PC-3 (cell line): ENCODE results near the gene WDFY3. TPM values are rescaled to one million over a fixed set of nuclear protein-coding genes. Genes with fewer than 3 reads are reported as not detected.

Experiments
- ATAC-seq: fragments of 200-7000 bp; cut with Tn5 transposase; 2 replicates; pipeline ENCODE4 v1.9.1; 2020; ENCODE audit warnings: mild to moderate bottlenecking, moderate library complexity
- BruUV-seq: library from RNA; stranded (reverse); fragments of 400-500 nt; replicated peaks from 2 replicates; lab custom pipeline; 2021; lab: Mats Ljungman, UMichigan
- CTCF ChIA-PET: fragments of 300-600 bp; sonication (Branson Sonifier 250); formaldehyde crosslinking; loops from one replicate; lab custom pipeline; 2022; ENCODE audit warnings: antibody characterized with exemption; lab: Charles Lee
- POLR2A ChIA-PET: fragments of 300-600 bp; sonication (Branson Sonifier 250); formaldehyde crosslinking; loops from one replicate; lab custom pipeline; 2022; ENCODE audit warnings: antibody characterized with exemption; ENCODE audit not compliant: unreplicated experiment; lab: Charles Lee
- DNase-seq: peaks from one replicate; pipeline ENCODE4 v3.0.0-alpha.2; 2015
- H2AFZ ChIP-seq: fragments of 300-600 bp; sonication (generic); 2 replicates; pipeline ENCODE4 v1.6.0; 2016; ENCODE audit warnings: antibody characterized with exemption, low read length
- H3F3A ChIP-seq: fragments of 300-600 bp; sonication (generic); one replicate; pipeline ENCODE4 v1.6.0; 2017; ENCODE audit warnings: antibody characterized with exemption, low read length, control low read depth, mild to moderate bottlenecking; ENCODE audit not compliant: unreplicated experiment
- H3K27ac ChIP-seq: fragments of 300-600 bp; sonication (generic); 2 replicates; pipeline ENCODE4 v1.5.1; 2016; ENCODE audit warnings: mild to moderate bottlenecking, low read length
- H3K27me3 ChIP-seq: fragments of 300-600 bp; sonication (generic); 2 replicates; pipeline ENCODE4 v1.6.1; 2016; ENCODE audit warnings: low read length, mixed read lengths
- H3K36me3 ChIP-seq: fragments of 300-600 bp; sonication (generic); 2 replicates; pipeline ENCODE4 v1.6.1; 2016; ENCODE audit warnings: low read depth, mixed run types, low read length, mixed read lengths
- H3K4me1 ChIP-seq: fragments of 300-600 bp; sonication (generic); 2 replicates; pipeline ENCODE4 v1.5.1; 2016; ENCODE audit warnings: low read length; ENCODE audit not compliant: insufficient read depth
- H3K4me2 ChIP-seq: fragments of 300-600 bp; sonication (generic); 2 replicates; pipeline ENCODE4 v1.6.0; 2016; ENCODE audit warnings: low read length
- H3K4me3 ChIP-seq: fragments of 300-600 bp; sonication (generic); 2 replicates; pipeline ENCODE4 v1.5.1; 2016; ENCODE audit warnings: mild to moderate bottlenecking, low read length, mixed read lengths
- H3K79me2 ChIP-seq: fragments of 300-600 bp; sonication (generic); 2 replicates; pipeline ENCODE4 v1.6.1; 2017; ENCODE audit warnings: low read length, mixed read lengths
- H3K9ac ChIP-seq: fragments of 300-600 bp; sonication (generic); 2 replicates; pipeline ENCODE4 v1.6.0; 2016; ENCODE audit warnings: mild to moderate bottlenecking, low read length
- H3K9me2 ChIP-seq: fragments of 300-600 bp; sonication (generic); replicated peaks from 2 replicates; pipeline ENCODE4 v1.6.1; 2016; ENCODE audit warnings: mixed run types, low read length, mixed read lengths
- H3K9me3 ChIP-seq: fragments of 300-600 bp; sonication (generic); 2 replicates; pipeline ENCODE4 v1.6.1; 2016; ENCODE audit warnings: low read length, mixed read lengths
- H4K20me1 ChIP-seq: fragments of 300-600 bp; sonication (generic); 2 replicates; pipeline ENCODE4 v1.6.1; 2016; ENCODE audit warnings: low read length, mixed read lengths
- EZH2 ChIP-seq: fragments of 300-600 bp; sonication (generic); IDR thresholded peaks from one replicate; pipeline ENCODE4 v1.6.1; 2017; ENCODE audit warnings: antibody characterized with exemption, mild to moderate bottlenecking, low read length; ENCODE audit not compliant: unreplicated experiment
- EZH2phosphoT487 ChIP-seq: fragments of 300-600 bp; sonication (generic); IDR thresholded peaks from 2 replicates; pipeline ENCODE4 v1.6.1; 2018; ENCODE audit warnings: mild to moderate bottlenecking, antibody characterized with exemption, low read length, borderline replicate concordance
- intact Hi-C: fragments of 100-400 bp; cut with micrococcal nuclease; formaldehyde crosslinking; loops from 2 replicates; pipeline ENCODE4 v1.9.0; 2023
- total RNA-seq: library from RNA; depleted of rRNA; stranded (reverse); fragments of >200 nt; gene quantifications from 2 replicates; pipeline ENCODE4 v1.2.3, GENCODE V29; 2014
- TF ChIP-seq, protein P1 (sequence below): fragments of 300-600 bp; sonication (generic); conservative IDR thresholded peaks from 2 replicates; pipeline ENCODE4 v1.5.1; 2017; ENCODE audit warnings: antibody characterized with exemption, low read depth, mild to moderate bottlenecking, low read length

The WDFY3 gene
- total RNA-seq, 1 experiment from 2014 or later, result 23.1 TPM

- H2AFZ ChIP-seq, result no peak overlapping the region
- H3K27ac ChIP-seq, result no peak overlapping the region
- no peaks in the 10 kb centered on the region for H4K20me1 ChIP-seq
- no peaks in the 10 kb centered on the region for H3F3A ChIP-seq
- H3K4me3 ChIP-seq, result no peak overlapping the region
- no peaks in the 10 kb centered on the region for H3K79me2 ChIP-seq
- ATAC-seq, result no peak
- H3K9me3 ChIP-seq, result no peaks in the 10 kb centered on the region
- TF ChIP-seq EZH2phosphoT487 (no peak), EZH2 (no peak)
- TF ChIP-seq, protein P1, sequence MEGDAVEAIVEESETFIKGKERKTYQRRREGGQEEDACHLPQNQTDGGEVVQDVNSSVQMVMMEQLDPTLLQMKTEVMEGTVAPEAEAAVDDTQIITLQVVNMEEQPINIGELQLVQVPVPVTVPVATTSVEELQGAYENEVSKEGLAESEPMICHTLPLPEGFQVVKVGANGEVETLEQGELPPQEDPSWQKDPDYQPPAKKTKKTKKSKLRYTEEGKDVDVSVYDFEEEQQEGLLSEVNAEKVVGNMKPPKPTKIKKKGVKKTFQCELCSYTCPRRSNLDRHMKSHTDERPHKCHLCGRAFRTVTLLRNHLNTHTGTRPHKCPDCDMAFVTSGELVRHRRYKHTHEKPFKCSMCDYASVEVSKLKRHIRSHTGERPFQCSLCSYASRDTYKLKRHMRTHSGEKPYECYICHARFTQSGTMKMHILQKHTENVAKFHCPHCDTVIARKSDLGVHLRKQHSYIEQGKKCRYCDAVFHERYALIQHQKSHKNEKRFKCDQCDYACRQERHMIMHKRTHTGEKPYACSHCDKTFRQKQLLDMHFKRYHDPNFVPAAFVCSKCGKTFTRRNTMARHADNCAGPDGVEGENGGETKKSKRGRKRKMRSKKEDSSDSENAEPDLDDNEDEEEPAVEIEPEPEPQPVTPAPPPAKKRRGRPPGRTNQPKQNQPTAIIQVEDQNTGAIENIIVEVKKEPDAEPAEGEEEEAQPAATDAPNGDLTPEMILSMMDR, result no peak
- intact Hi-C loops, result no loop called here
- DNase-seq, result no peak
- ChIA-PET CTCF (no interaction called here), POLR2A (no interaction called here)
- H3K4me1 ChIP-seq, result no peaks in the 10 kb centered on the region
- no TSS peak for BruUV-seq
- H3K27me3 ChIP-seq, result no peaks in the 10 kb centered on the region
- H3K4me2 ChIP-seq, result no peak overlapping the region
- H3K36me3 ChIP-seq, result peaks cover 10% of the 10 kb centered on the region
- no peaks in the 10 kb centered on the region for H3K9me2 ChIP-seq
- H3K9ac ChIP-seq, result no peak overlapping the region
Measured at GRCh38 chr4:84734037-84734436, 232.5 kb downstream of the WDFY3 start.

GRCh38 chr4:84733343-84734033 lies 233.0 kb downstream of the WDFY3 start:
- ChIA-PET POLR2A (no interaction called here), CTCF (no interaction called here)
- H3K9me3 ChIP-seq, result no peaks in the 10 kb centered on the region
- no peak for ATAC-seq
- H3K27ac ChIP-seq, result no peak overlapping the region
- no peaks in the 10 kb centered on the region for H3K9me2 ChIP-seq
- no peaks in the 10 kb centered on the region for H3K4me1 ChIP-seq
- H3K79me2 ChIP-seq, result no peaks in the 10 kb centered on the region
- peaks cover 10% of the 10 kb centered on the region; the same call in 1 of the 2 replicates for H3K36me3 ChIP-seq
- H3K9ac ChIP-seq, result no peak overlapping the region
- no peak overlapping the region for H3K4me3 ChIP-seq
- no peaks in the 10 kb centered on the region for H3K27me3 ChIP-seq
- DNase-seq, result no peak
- intact Hi-C loops, result no loop called here
- no peaks in the 10 kb centered on the region for H3F3A ChIP-seq
- no peak overlapping the region for H3K4me2 ChIP-seq
- BruUV-seq, result no TSS peak
- H2AFZ ChIP-seq, result no peak overlapping the region
- no peak for TF ChIP-seq EZH2phosphoT487
- TF ChIP-seq EZH2, result no peak
- TF ChIP-seq, protein P1, result no peak
- H4K20me1 ChIP-seq, result no peaks in the 10 kb centered on the region

- no peak overlapping the region for H3K4me3 ChIP-seq
- TF ChIP-seq EZH2, result no peak
- no peak for TF ChIP-seq EZH2phosphoT487
- H3K79me2 ChIP-seq, result no peaks in the 10 kb centered on the region
- intact Hi-C loops, result no loop called here
- H3F3A ChIP-seq, result no peaks in the 10 kb centered on the region
- ChIA-PET CTCF (no interaction called here), POLR2A (no interaction called here)
- H3K9ac ChIP-seq, result no peak overlapping the region
- no TSS peak for BruUV-seq
- no peak overlapping the region for H3K4me2 ChIP-seq
- ATAC-seq, result no peak
- no peaks in the 10 kb centered on the region for H3K27me3 ChIP-seq
- peaks cover 6% of the 10 kb centered on the region; the same call in 1 of the 2 replicates for H3K36me3 ChIP-seq
- H3K9me2 ChIP-seq, result no peaks in the 10 kb centered on the region
- no peaks in the 10 kb centered on the region for H3K9me3 ChIP-seq
- H3K4me1 ChIP-seq, result no peaks in the 10 kb centered on the region
- no peaks in the 10 kb centered on the region for H4K20me1 ChIP-seq
- H3K27ac ChIP-seq, result no peak overlapping the region
- no peak for DNase-seq
- H2AFZ ChIP-seq, result no peak overlapping the region
Measured at GRCh38 chr4:84730375-84730774, 236.1 kb downstream of the WDFY3 start.
